GM23338 (cell line): ENCODE data around the gene ANTXR1. TPM values are rescaled to one million over a fixed set of nuclear protein-coding genes. Genes with fewer than 3 reads are reported as not detected.

Source experiments
- ATAC-seq: fragments of 200-7000 bp; cut with Tn5 transposase; 3 replicates; pipeline ENCODE4 v1.9.1; 2020
- DNase-seq: peaks from one replicate; pipeline ENCODE4 v3.0.0-alpha.2; 2015; ENCODE audit warnings: low spot score
- H2AFZ ChIP-seq: fragments of 200-600 bp; sonication (generic); 2 replicates; pipeline ENCODE4 v1.8.0; 2016; ENCODE audit warnings: antibody characterized with exemption, mild to moderate bottlenecking, moderate library complexity
- H3F3A ChIP-seq: fragments of 200-600 bp; sonication (generic); replicated peaks from 2 replicates; pipeline ENCODE4 v1.8.0; 2017; ENCODE audit warnings: antibody characterized with exemption, mixed run types, low read depth
- H3K27ac ChIP-seq: fragments of 200-600 bp; sonication (generic); 2 replicates; pipeline ENCODE4 v1.6.1; 2016; ENCODE audit warnings: low read depth
- H3K27me3 ChIP-seq: fragments of 200-600 bp; sonication (generic); 2 replicates; pipeline ENCODE4 v1.8.0; 2016; ENCODE audit warnings: mild to moderate bottlenecking, mixed run types, moderate library complexity; ENCODE audit not compliant: insufficient read depth
- H3K36me3 ChIP-seq: fragments of 200-600 bp; sonication (generic); 2 replicates; pipeline ENCODE4 v1.8.0; 2016; ENCODE audit warnings: mild to moderate bottlenecking; ENCODE audit not compliant: insufficient read depth
- H3K4me1 ChIP-seq: fragments of 200-600 bp; sonication (generic); 2 replicates; pipeline ENCODE4 v1.8.0; 2016; ENCODE audit warnings: mild to moderate bottlenecking, moderate library complexity; ENCODE audit not compliant: insufficient read depth
- H3K4me2 ChIP-seq: fragments of 200-600 bp; sonication (generic); 2 replicates; pipeline ENCODE4 v1.7.1; 2017; ENCODE audit warnings: mixed run types
- H3K4me3 ChIP-seq: fragments of 200-600 bp; sonication (generic); 2 replicates; pipeline ENCODE4 v1.6.1; 2016; ENCODE audit warnings: mixed run types
- H3K79me2 ChIP-seq: fragments of 200-600 bp; sonication (generic); replicated peaks from 2 replicates; pipeline ENCODE4 v1.8.0; 2017; ENCODE audit warnings: mild to moderate bottlenecking; ENCODE audit not compliant: insufficient read depth
- H3K9me2 ChIP-seq: fragments of 200-600 bp; sonication (generic); 2 replicates; pipeline ENCODE4 v1.8.0; 2017; ENCODE audit not compliant: insufficient read depth
- H4K20me1 ChIP-seq: fragments of 200-600 bp; sonication (generic); replicated peaks from 2 replicates; pipeline ENCODE4 v1.8.0; 2017; ENCODE audit warnings: mild to moderate bottlenecking; ENCODE audit not compliant: insufficient read depth
- H3K27ac Mint-ChIP-seq: 2 replicates; pipeline ENCODE4 v1.8.0; 2020; ENCODE audit warnings: inconsistent platforms, mild to moderate bottlenecking, moderate library complexity, mixed read lengths
- H3K27me3 Mint-ChIP-seq: 3 replicates; pipeline ENCODE4 v1.8.0; 2022; ENCODE audit warnings: low read depth, mild to moderate bottlenecking, moderate library complexity, mixed read lengths, inconsistent platforms; ENCODE audit not compliant: insufficient read depth, poor library complexity
- H3K36me3 Mint-ChIP-seq: 3 replicates; pipeline ENCODE4 v1.8.0; 2021; ENCODE audit warnings: low read depth, mild to moderate bottlenecking, inconsistent platforms, moderate library complexity, mixed read lengths
- H3K4me1 Mint-ChIP-seq: 3 replicates; pipeline ENCODE4 v1.8.0; 2020; ENCODE audit warnings: mild to moderate bottlenecking, inconsistent platforms, mixed read lengths
- H3K4me3 Mint-ChIP-seq: 3 replicates; pipeline ENCODE4 v1.8.0; 2021; ENCODE audit warnings: moderate library complexity, mild to moderate bottlenecking, inconsistent platforms, mixed read lengths
- H3K9me3 Mint-ChIP-seq: 3 replicates; pipeline ENCODE4 v1.8.0; 2020; ENCODE audit warnings: moderate library complexity, mild to moderate bottlenecking, inconsistent platforms, mixed read lengths
- CTCF ChIP-seq, 2 experiments: fragments of 200-600 bp in 1 of 2; sonication (generic) in 1 of 2; conservative IDR thresholded peaks; 2 replicates each; pipeline versions ENCODE4 v1.5.1 to v1.6.1; 2016 to 2017; ENCODE audit warnings: antibody characterized with exemption in 2 of 2, low read depth in 2 of 2, mild to moderate bottlenecking in 2 of 2, moderate library complexity in 1 of 2
- JUNB ChIP-seq: IDR thresholded peaks from one replicate; pipeline ENCODE4 v1.6.1; 2016; ENCODE audit warnings: antibody characterized with exemption; ENCODE audit not compliant: unreplicated experiment
- polyA plus RNA-seq: library from polyadenylated mRNA; unstranded; fragments of >200 nt; fragmentation: Nextera tagmentation; extraction: Ambion mirVana; gene quantifications from 2 replicates; pipeline ENCODE4 v1.2.1, GENCODE V29; 2016
- total RNA-seq: library from RNA; depleted of rRNA; stranded (reverse); fragments of >200 nt; shearing (Covaris generic); gene quantifications from 2 replicates; pipeline ENCODE4 v1.2.3, GENCODE V29; 2014
- TF ChIP-seq, protein P1 (sequence below): fragments of 250-450 bp; sonication (Bioruptor Pico); IDR thresholded peaks from 2 replicates; pipeline ENCODE4 v1.5.0; 2020; ENCODE audit warnings: mild to moderate bottlenecking, moderate library complexity
- TF ChIP-seq, protein P2 (sequence below): IDR thresholded peaks from 2 replicates; pipeline ENCODE4 v1.6.1; 2016; ENCODE audit warnings: antibody characterized with exemption
- TF ChIP-seq, protein P3 (sequence below): IDR thresholded peaks from one replicate; pipeline ENCODE4 v1.6.1; 2018; ENCODE audit warnings: antibody characterized with exemption; ENCODE audit not compliant: unreplicated experiment

Gene ANTXR1
- total and polyA plus RNA-seq, 2 experiments from 2014 or later: 16.1 to 23.1 TPM

DNA sequence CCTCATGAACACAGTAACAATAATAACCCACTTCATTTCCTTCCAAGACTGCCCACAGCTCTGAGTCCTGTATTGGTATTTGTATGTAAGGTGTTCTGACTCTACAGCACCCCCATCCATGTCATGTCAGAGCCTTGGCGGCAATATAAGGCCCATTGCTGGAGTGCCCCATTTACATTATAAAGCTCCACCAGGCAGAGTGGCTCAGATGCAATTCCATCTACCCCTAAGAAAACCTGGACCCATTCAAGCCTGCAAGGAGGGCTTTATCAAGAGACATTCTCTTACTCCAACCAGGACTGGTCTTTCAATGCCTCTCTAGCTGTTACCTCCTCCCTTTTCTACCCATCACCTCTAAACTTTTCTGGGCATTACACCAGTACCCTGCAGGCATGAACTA is 101.6 kb downstream of the ANTXR1 start:
- Mint-ChIP-seq H3K4me1 (peaks cover 36% of the 10 kb centered on the region), H3K27ac (no peak overlapping the region), H3K36me3 (peaks cover 3% of the 10 kb centered on the region; the same call in 2 of the 3 replicates), H3K9me3 (no peaks in the 10 kb centered on the region), H3K4me3 (no peak overlapping the region), H3K27me3 (no peaks in the 10 kb centered on the region)
- Histone ChIP-seq H3K27ac (no peak overlapping the region), H3K79me2 (no peaks in the 10 kb centered on the region), H2AFZ (no peak overlapping the region), H4K20me1 (no peaks in the 10 kb centered on the region; the same call in 1 of the 2 replicates), H3K4me3 (no peak overlapping the region), H3K27me3 (no peaks in the 10 kb centered on the region), H3K36me3 (no peaks in the 10 kb centered on the region), H3F3A (no peaks in the 10 kb centered on the region), H3K4me1 (peaks cover 15% of the 10 kb centered on the region), H3K9me2 (peaks cover 17% of the 10 kb centered on the region; the same call in 1 of the 2 replicates), H3K4me2 (peak overlapping the region; percentile 62; the same call in 1 of the 2 replicates)
- peak; percentile 37 for DNase-seq
- peak; percentile 70 for ATAC-seq
- TF ChIP-seq, protein P1, sequence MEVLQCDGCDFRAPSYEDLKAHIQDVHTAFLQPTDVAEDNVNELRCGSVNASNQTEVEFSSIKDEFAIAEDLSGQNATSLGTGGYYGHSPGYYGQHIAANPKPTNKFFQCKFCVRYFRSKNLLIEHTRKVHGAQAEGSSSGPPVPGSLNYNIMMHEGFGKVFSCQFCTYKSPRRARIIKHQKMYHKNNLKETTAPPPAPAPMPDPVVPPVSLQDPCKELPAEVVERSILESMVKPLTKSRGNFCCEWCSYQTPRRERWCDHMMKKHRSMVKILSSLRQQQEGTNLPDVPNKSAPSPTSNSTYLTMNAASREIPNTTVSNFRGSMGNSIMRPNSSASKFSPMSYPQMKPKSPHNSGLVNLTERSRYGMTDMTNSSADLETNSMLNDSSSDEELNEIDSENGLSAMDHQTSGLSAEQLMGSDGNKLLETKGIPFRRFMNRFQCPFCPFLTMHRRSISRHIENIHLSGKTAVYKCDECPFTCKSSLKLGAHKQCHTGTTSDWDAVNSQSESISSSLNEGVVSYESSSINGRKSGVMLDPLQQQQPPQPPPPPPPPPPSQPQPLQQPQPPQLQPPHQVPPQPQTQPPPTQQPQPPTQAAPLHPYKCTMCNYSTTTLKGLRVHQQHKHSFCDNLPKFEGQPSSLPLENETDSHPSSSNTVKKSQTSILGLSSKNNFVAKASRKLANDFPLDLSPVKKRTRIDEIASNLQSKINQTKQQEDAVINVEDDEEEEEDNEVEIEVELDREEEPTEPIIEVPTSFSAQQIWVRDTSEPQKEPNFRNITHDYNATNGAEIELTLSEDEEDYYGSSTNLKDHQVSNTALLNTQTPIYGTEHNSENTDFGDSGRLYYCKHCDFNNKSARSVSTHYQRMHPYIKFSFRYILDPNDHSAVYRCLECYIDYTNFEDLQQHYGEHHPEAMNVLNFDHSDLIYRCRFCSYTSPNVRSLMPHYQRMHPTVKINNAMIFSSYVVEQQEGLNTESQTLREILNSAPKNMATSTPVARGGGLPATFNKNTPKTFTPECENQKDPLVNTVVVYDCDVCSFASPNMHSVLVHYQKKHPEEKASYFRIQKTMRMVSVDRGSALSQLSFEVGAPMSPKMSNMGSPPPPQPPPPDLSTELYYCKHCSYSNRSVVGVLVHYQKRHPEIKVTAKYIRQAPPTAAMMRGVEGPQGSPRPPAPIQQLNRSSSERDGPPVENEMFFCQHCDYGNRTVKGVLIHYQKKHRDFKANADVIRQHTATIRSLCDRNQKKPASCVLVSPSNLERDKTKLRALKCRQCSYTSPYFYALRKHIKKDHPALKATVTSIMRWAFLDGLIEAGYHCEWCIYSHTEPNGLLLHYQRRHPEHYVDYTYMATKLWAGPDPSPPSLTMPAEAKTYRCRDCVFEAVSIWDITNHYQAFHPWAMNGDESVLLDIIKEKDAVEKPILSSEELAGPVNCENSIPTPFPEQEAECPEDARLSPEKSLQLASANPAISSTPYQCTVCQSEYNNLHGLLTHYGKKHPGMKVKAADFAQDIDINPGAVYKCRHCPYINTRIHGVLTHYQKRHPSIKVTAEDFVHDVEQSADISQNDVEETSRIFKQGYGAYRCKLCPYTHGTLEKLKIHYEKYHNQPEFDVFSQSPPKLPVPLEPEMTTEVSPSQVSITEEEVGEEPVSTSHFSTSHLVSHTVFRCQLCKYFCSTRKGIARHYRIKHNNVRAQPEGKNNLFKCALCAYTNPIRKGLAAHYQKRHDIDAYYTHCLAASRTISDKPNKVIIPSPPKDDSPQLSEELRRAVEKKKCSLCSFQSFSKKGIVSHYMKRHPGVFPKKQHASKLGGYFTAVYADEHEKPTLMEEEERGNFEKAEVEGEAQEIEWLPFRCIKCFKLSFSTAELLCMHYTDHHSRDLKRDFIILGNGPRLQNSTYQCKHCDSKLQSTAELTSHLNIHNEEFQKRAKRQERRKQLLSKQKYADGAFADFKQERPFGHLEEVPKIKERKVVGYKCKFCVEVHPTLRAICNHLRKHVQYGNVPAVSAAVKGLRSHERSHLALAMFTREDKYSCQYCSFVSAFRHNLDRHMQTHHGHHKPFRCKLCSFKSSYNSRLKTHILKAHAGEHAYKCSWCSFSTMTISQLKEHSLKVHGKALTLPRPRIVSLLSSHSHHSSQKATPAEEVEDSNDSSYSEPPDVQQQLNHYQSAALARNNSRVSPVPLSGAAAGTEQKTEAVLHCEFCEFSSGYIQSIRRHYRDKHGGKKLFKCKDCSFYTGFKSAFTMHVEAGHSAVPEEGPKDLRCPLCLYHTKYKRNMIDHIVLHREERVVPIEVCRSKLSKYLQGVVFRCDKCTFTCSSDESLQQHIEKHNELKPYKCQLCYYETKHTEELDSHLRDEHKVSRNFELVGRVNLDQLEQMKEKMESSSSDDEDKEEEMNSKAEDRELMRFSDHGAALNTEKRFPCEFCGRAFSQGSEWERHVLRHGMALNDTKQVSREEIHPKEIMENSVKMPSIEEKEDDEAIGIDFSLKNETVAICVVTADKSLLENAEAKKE (CRISPR knock-in tag): peak; percentile 17; the same call in 1 of the 2 replicates
- TF ChIP-seq JUNB: no peak

DNA sequence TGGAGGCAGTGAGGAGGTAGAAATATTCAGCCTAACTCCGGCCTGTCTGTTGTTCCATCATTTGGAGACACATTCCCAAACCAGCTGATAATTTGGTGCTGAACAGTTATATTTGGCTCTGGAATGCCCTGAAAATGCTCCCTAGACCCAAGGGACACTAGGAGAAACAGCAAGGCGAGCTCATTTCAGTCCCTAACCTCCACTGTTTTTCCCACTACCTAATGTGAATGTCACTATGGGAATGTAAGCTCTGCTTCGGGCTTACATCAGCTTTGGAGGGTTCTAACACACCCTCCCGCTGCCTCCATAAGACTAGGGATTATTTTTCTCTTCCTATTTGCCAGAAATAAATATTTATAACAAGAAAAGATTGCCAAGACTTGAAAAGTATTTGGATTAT is 103.5 kb downstream of the ANTXR1 start:
- H3K27me3 Mint-ChIP-seq: no peaks in the 10 kb centered on the region
- no peaks in the 10 kb centered on the region; the same call in 1 of the 2 replicates for H4K20me1 ChIP-seq
- H3K4me2 ChIP-seq: no peak overlapping the region
- no peak overlapping the region for H2AFZ ChIP-seq
- no peak overlapping the region for H3K27ac Mint-ChIP-seq
- no peak overlapping the region for H3K27ac ChIP-seq
- H3K36me3 ChIP-seq: no peaks in the 10 kb centered on the region
- H3K9me3 Mint-ChIP-seq: no peaks in the 10 kb centered on the region
- H3K4me3 Mint-ChIP-seq: no peak overlapping the region
- no peak overlapping the region for H3K4me3 ChIP-seq
- H3K27me3 ChIP-seq: no peaks in the 10 kb centered on the region
- peaks cover 17% of the 10 kb centered on the region; the same call in 1 of the 2 replicates for H3K9me2 ChIP-seq
- DNase-seq (no peak), ATAC-seq (no peak)
- peaks cover 22% of the 10 kb centered on the region for H3K4me1 ChIP-seq
- H3K4me1 Mint-ChIP-seq: peaks cover 44% of the 10 kb centered on the region
- no peaks in the 10 kb centered on the region for H3F3A ChIP-seq
- no peaks in the 10 kb centered on the region for H3K79me2 ChIP-seq
- H3K36me3 Mint-ChIP-seq: no peaks in the 10 kb centered on the region
- no peak for TF ChIP-seq CTCF (conservative IDR thresholded peaks at IDR 0.05; ENCODE audit: low read depth in 2 of 2)
- TF ChIP-seq, protein P2, sequence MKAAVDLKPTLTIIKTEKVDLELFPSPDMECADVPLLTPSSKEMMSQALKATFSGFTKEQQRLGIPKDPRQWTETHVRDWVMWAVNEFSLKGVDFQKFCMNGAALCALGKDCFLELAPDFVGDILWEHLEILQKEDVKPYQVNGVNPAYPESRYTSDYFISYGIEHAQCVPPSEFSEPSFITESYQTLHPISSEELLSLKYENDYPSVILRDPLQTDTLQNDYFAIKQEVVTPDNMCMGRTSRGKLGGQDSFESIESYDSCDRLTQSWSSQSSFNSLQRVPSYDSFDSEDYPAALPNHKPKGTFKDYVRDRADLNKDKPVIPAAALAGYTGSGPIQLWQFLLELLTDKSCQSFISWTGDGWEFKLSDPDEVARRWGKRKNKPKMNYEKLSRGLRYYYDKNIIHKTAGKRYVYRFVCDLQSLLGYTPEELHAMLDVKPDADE: no peak
- TF ChIP-seq, protein P3, sequence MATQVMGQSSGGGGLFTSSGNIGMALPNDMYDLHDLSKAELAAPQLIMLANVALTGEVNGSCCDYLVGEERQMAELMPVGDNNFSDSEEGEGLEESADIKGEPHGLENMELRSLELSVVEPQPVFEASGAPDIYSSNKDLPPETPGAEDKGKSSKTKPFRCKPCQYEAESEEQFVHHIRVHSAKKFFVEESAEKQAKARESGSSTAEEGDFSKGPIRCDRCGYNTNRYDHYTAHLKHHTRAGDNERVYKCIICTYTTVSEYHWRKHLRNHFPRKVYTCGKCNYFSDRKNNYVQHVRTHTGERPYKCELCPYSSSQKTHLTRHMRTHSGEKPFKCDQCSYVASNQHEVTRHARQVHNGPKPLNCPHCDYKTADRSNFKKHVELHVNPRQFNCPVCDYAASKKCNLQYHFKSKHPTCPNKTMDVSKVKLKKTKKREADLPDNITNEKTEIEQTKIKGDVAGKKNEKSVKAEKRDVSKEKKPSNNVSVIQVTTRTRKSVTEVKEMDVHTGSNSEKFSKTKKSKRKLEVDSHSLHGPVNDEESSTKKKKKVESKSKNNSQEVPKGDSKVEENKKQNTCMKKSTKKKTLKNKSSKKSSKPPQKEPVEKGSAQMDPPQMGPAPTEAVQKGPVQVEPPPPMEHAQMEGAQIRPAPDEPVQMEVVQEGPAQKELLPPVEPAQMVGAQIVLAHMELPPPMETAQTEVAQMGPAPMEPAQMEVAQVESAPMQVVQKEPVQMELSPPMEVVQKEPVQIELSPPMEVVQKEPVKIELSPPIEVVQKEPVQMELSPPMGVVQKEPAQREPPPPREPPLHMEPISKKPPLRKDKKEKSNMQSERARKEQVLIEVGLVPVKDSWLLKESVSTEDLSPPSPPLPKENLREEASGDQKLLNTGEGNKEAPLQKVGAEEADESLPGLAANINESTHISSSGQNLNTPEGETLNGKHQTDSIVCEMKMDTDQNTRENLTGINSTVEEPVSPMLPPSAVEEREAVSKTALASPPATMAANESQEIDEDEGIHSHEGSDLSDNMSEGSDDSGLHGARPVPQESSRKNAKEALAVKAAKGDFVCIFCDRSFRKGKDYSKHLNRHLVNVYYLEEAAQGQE: no peak
